Osteocyte (in vitro differentiated cells): ENCODE data around the gene CDK4. TPM values are rescaled to one million over a fixed set of nuclear protein-coding genes. Genes with fewer than 3 reads are reported as not detected.

Experiments
- DNase-seq: peaks from one replicate; pipeline ENCODE4 v3.0.0; 2021; ENCODE audit warnings: mixed read lengths; ENCODE audit not compliant: unreplicated experiment; ENCODE audit errors: extremely low spot score
- H3K27ac Mint-ChIP-seq: one replicate; pipeline ENCODE4 v1.8.0; 2021; ENCODE audit warnings: mild to moderate bottlenecking, mixed read lengths; ENCODE audit not compliant: unreplicated experiment
- H3K27me3 Mint-ChIP-seq: one replicate; pipeline ENCODE4 v1.8.0; 2021; ENCODE audit warnings: mixed read lengths; ENCODE audit not compliant: unreplicated experiment
- H3K36me3 Mint-ChIP-seq: one replicate; pipeline ENCODE4 v1.8.0; 2021; ENCODE audit warnings: mixed read lengths; ENCODE audit not compliant: unreplicated experiment
- H3K4me1 Mint-ChIP-seq: one replicate; pipeline ENCODE4 v1.8.0; 2021; ENCODE audit warnings: mixed read lengths; ENCODE audit not compliant: unreplicated experiment
- H3K4me3 Mint-ChIP-seq: one replicate; pipeline ENCODE4 v1.8.0; 2021; ENCODE audit warnings: mild to moderate bottlenecking, moderate library complexity, mixed read lengths; ENCODE audit not compliant: unreplicated experiment
- H3K9me3 Mint-ChIP-seq: one replicate; pipeline ENCODE4 v1.8.0; 2021; ENCODE audit warnings: mixed read lengths; ENCODE audit not compliant: unreplicated experiment
- CTCF ChIP-seq: fragments of 200-600 bp; sonication (generic); IDR thresholded peaks from 2 replicates; pipeline ENCODE4 v1.5.0; 2021; ENCODE audit warnings: antibody characterized with exemption, mild to moderate bottlenecking, moderate library complexity
- total RNA-seq: library from RNA; stranded (reverse); gene quantifications from 2 replicates; pipeline ENCODE4 v1.2.1, GENCODE V29; 2021

CDK4 gene
- total RNA-seq, 1 donor from 2014 or later, result 142 TPM

GRCh38 chr12:57739387-57739786 lies 12.7 kb downstream of the CDK4 start:
- no peak for DNase-seq
- Mint-ChIP-seq H3K9me3 (no peaks in the 10 kb centered on the region), H3K36me3 (no peaks in the 10 kb centered on the region), H3K27me3 (peaks cover 58% of the 10 kb centered on the region), H3K4me1 (peaks cover 31% of the 10 kb centered on the region), H3K27ac (no peak overlapping the region), H3K4me3 (peak overlapping the region; percentile 69)
- no peak for TF ChIP-seq CTCF

- DNase-seq, result no peak
- no peak within 1 kb of the TSS for H3K27ac Mint-ChIP-seq
- H3K36me3 Mint-ChIP-seq, result no peaks in the 10 kb centered on the region
- H3K4me1 Mint-ChIP-seq, result peaks cover 26% of the 10 kb centered on the region
- no peaks in the 10 kb centered on the region for H3K9me3 Mint-ChIP-seq
- peaks cover 65% of the 10 kb centered on the region for H3K27me3 Mint-ChIP-seq
- H3K4me3 Mint-ChIP-seq, result peak within 1 kb of the TSS; percentile 69
- TF ChIP-seq CTCF, result no peak
Observed at GRCh38 chr12:57738661-57739237, 13.4 kb downstream of the CDK4 start, which contains the start of gene AGAP2. Gene AGAP2, minus strand, starts transcription at chr12:57738742. Its CDS starts 496 bp downstream, at chr12:57738246.

DNA sequence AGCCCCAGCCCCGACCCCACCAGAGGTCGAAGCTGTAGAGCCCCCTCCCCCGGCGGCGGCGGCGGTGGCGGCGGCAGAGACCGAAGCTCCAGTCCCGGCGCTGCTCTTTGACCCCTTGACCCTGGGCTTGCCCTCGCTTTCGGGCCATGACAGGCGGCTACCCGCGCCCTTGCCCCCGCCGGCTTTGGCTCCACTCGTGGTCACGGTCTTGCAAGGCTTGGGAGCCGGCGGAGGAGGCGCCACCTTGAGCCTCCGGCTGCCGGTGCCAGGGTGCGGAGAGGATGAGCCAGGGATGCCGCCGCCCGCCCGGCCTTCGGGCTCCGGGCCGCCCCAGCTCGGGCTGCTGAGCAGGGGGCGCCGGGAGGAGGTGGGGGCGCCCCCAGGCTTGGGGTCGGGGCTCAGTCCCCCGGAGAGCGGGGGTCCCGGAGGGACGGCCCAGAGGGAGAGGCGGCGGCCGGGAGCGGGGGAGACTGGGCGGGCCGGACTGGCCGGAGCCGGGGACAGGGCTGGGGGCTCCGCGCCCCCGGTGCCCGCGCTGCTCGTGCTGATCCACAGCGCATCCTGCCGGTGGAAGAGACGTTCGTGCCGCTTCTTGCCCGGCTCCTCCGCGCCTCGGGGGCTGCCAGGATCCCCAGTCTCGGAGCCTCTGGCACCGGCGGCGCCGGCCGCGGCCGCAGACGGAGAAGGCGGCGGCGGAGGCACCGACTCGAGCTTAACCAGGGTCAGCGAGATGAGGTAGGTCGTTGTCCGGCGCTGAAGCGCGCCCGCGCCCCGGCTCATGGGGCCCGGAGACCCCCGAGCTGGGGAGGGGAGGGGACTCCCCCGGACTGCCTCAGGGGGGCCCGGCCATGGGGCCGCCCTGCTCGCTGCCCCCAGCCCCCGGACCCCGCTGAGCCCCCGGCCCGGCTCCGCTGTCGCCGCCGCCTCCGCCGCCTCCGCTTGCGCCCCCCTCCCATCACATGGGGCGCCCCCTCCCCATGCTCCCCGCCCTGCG lies 14.3 kb downstream of the CDK4 start:
- Mint-ChIP-seq H3K4me1 (peaks cover 26% of the 10 kb centered on the region), H3K27ac (no peak overlapping the region), H3K27me3 (peaks cover 75% of the 10 kb centered on the region), H3K36me3 (no peaks in the 10 kb centered on the region), H3K4me3 (peak overlapping the region; percentile 76), H3K9me3 (no peaks in the 10 kb centered on the region)
- no peak for DNase-seq
- TF ChIP-seq CTCF, result peak; percentile 62

DNA sequence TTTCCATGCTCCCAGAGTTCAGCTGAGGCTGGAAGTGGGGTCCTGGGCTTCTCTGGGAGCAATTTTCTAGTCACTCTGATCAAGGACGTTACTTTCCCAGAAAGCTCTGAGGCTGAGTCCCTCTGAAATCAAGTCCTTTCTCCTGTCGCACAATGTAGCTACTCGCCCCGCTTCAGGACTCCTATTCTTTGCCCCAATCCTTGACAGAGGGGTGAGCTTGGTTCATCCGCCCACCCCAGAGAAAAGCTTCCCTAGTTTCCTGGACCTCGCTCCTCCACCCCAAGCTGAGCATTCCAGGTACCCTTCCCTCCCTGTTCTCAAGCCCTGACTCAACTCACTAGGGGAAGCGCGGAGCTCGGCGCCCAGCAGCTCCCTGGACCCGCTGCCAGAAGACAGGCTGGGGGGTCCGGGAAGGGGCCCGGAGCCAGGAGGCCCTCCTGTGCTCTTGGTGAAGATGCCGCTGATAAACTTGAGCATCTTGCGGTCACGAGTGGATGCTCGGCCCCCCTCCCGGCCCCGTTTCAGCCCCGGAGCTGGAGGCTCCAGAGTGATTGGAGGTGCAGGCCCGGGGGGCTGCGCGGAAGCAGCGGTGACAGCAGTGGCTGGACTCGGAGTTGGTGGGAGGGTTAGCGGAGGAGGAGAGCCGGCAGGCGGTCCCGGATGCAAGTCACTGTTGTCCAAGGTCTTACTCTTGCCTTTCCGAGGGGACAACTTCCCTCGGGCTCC lies 15.2 kb downstream of the CDK4 start:
- H3K9me3 Mint-ChIP-seq, result no peaks in the 10 kb centered on the region
- no peaks in the 10 kb centered on the region for H3K36me3 Mint-ChIP-seq
- H3K27me3 Mint-ChIP-seq, result peaks cover 76% of the 10 kb centered on the region
- no peak overlapping the region for H3K27ac Mint-ChIP-seq
- H3K4me3 Mint-ChIP-seq, result peak overlapping the region; percentile 76
- peaks cover 26% of the 10 kb centered on the region for H3K4me1 Mint-ChIP-seq
- no peak for DNase-seq
- no peak for TF ChIP-seq CTCF
